ENCODE measurements around the gene MYZAP. TPM values are rescaled to one million over a fixed set of nuclear protein-coding genes. Genes with fewer than 3 reads are reported as not detected.

The MYZAP gene
- total and polyA plus RNA-seq, 2 of the 13 experiments (the other 11 are each of a cell fraction or from before 2014, with no cell fraction given) = not detected

DNA sequence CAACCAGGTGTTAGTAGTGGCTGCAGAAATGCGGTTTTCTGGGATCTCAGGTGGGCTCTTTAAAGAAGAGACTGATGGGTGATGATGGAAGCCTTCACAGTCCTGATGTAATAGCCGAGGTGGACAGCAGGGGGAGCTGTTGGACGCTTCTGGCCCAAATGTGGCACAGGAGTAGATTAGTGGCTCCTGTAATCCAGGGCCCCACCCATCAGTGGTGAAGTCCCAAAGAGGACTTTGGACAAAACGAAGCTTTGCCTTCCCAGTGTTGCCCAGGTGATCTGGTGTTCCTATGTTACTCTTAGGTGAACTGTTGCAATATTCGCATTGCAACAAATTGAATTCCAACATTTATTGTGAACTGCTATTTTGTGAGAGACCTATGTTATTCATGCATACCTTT is 31.8 kb upstream of the MYZAP start:
- DNase-seq (ENCODE audit: low spot score) (peak; percentile 88), FAIRE-seq (peak; percentile 88), ATAC-seq (peak; percentile 89)
- ChIA-PET POLR2A (interaction anchor here (1.1 kb wide), 1 partner anchor 146 kb away, joined by 3 read pairs; the partner anchor contains the start of gene POLR2M), CTCF (ENCODE audit: low intra/inter-chr PET ratio, low total read pairs) (interaction anchor here (0.7 to 1.6 kb wide), 5 partner anchors 52 to 301 kb away, joined by 3 to 11 read pairs (median 4); no protein-coding TSS in a partner anchor)
- Histone ChIP-seq H3K27ac (ENCODE audit: extremely low read length, insufficient read depth, low read length) (peak overlapping the region; percentile 53), H3K79me2 (ENCODE audit: insufficient read depth, low read length) (no peaks in the 10 kb centered on the region), H2AFZ (ENCODE audit: low read length) (no peak overlapping the region), H3K4me2 (ENCODE audit: low read depth, low read length) (no peak overlapping the region), H4K20me1 (ENCODE audit: insufficient read depth, low read length) (no peaks in the 10 kb centered on the region), H3K9ac (ENCODE audit: insufficient read depth, low read depth, low read length) (no peak overlapping the region), H3K36me3 (replicated peaks in 1 of 2; ENCODE audit: control insufficient read depth in 1 of 2, insufficient read depth in 2 of 2, low read length in 2 of 2) (no peaks in the 10 kb centered on the region), H3K4me3 (replicated peaks in 1 of 3; ENCODE audit: insufficient read depth in 1 of 3, low read depth in 2 of 3, low read length in 3 of 3) (no peak overlapping the region), H3K4me1 (ENCODE audit: insufficient read depth, low read length) (peaks cover 11% of the 10 kb centered on the region), H3K9me3 (ENCODE audit: low read length) (no peaks in the 10 kb centered on the region), H3K27me3 (ENCODE audit: control insufficient read depth in 1 of 2, insufficient read depth in 2 of 2, low read length in 2 of 2) (0 out of 5 replicates have a peak, but pooled peaks cover 0 to 4% of the 10 kb centered on the region in 2 experiments)
- 0% methylated on average over 2 of the region's 5 CpGs for WGBS (ENCODE audit: low lambda C conversion rate)
- intact Hi-C loops (cut with micrococcal nuclease; ENCODE audit: unreplicated experiment) (loop anchor here (2.0 to 5.0 kb wide), 4 partner anchors 53 to 302 kb away; no protein-coding TSS in a partner anchor), in situ Hi-C loops (cut with HindIII; ENCODE audit: extremely low pct_ligation_motif_present, low pct_unique_long_range_greater_than_20kb) (loop anchor here (5.0 kb wide), 1 partner anchor 52 kb away; no protein-coding TSS in a partner anchor)
- BruUV-seq (replicated peaks) = no TSS peak
- TF ChIP-seq HHEX (CRISPR knock-in tag; IDR thresholded peaks at IDR 0.05) (no peak), SAP130 (CRISPR knock-in tag; IDR thresholded peaks at IDR 0.05; ENCODE audit: low read depth) (0 out of 2 replicates have a peak, but pooled peaks have one; percentile 11), RXRB (CRISPR knock-in tag; IDR thresholded peaks at IDR 0.05; ENCODE audit: borderline replicate concordance) (no peak), ZNF282 (IDR thresholded peaks at IDR 0.05; ENCODE audit: partially characterized antibody) (no peak), KLF16 (CRISPR knock-in tag; IDR thresholded peaks at IDR 0.05) (no peak), TEAD2 (CRISPR knock-in tag; IDR thresholded peaks at IDR 0.05) (no peak), ZNF788 (CRISPR knock-in tag; IDR thresholded peaks at IDR 0.05; ENCODE audit: borderline replicate concordance) (0 out of 2 replicates have a peak, but pooled peaks have one; percentile 22), NFATC3 (CRISPR knock-in tag; IDR thresholded peaks at IDR 0.05) (no peak), SALL1 (CRISPR knock-in tag; IDR thresholded peaks at IDR 0.05) (peak; percentile 47), GZF1 (CRISPR knock-in tag; IDR thresholded peaks at IDR 0.05) (no peak), ZNF605 (CRISPR knock-in tag; IDR thresholded peaks at IDR 0.05) (no peak)
- TF ChIP-seq, protein P1, sequence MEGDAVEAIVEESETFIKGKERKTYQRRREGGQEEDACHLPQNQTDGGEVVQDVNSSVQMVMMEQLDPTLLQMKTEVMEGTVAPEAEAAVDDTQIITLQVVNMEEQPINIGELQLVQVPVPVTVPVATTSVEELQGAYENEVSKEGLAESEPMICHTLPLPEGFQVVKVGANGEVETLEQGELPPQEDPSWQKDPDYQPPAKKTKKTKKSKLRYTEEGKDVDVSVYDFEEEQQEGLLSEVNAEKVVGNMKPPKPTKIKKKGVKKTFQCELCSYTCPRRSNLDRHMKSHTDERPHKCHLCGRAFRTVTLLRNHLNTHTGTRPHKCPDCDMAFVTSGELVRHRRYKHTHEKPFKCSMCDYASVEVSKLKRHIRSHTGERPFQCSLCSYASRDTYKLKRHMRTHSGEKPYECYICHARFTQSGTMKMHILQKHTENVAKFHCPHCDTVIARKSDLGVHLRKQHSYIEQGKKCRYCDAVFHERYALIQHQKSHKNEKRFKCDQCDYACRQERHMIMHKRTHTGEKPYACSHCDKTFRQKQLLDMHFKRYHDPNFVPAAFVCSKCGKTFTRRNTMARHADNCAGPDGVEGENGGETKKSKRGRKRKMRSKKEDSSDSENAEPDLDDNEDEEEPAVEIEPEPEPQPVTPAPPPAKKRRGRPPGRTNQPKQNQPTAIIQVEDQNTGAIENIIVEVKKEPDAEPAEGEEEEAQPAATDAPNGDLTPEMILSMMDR (CRISPR knock-in tag; IDR thresholded peaks at IDR 0.05) = peak; percentile 86
- TF ChIP-seq, protein P2, sequence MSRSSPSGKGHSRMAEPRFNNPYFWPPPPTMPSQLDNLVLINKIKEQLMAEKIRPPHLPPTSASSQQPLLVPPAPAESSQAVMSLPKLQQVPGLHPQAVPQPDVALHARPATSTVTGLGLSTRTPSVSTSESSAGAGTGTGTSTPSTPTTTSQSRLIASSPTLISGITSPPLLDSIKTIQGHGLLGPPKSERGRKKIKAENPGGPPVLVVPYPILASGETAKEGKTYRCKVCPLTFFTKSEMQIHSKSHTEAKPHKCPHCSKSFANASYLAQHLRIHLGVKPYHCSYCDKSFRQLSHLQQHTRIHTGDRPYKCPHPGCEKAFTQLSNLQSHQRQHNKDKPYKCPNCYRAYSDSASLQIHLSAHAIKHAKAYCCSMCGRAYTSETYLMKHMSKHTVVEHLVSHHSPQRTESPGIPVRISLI (CRISPR knock-in tag; IDR thresholded peaks at IDR 0.05; ENCODE audit: borderline replicate concordance) = no peak
- TF ChIP-seq, protein P3, sequence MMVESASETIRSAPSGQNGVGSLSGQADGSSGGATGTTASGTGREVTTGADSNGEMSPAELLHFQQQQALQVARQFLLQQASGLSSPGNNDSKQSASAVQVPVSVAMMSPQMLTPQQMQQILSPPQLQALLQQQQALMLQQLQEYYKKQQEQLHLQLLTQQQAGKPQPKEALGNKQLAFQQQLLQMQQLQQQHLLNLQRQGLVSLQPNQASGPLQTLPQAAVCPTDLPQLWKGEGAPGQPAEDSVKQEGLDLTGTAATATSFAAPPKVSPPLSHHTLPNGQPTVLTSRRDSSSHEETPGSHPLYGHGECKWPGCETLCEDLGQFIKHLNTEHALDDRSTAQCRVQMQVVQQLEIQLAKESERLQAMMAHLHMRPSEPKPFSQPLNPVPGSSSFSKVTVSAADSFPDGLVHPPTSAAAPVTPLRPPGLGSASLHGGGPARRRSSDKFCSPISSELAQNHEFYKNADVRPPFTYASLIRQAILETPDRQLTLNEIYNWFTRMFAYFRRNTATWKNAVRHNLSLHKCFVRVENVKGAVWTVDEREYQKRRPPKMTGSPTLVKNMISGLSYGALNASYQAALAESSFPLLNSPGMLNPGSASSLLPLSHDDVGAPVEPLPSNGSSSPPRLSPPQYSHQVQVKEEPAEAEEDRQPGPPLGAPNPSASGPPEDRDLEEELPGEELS (CRISPR knock-in tag; IDR thresholded peaks at IDR 0.05) = no peak
- TF ChIP-seq, protein P4, sequence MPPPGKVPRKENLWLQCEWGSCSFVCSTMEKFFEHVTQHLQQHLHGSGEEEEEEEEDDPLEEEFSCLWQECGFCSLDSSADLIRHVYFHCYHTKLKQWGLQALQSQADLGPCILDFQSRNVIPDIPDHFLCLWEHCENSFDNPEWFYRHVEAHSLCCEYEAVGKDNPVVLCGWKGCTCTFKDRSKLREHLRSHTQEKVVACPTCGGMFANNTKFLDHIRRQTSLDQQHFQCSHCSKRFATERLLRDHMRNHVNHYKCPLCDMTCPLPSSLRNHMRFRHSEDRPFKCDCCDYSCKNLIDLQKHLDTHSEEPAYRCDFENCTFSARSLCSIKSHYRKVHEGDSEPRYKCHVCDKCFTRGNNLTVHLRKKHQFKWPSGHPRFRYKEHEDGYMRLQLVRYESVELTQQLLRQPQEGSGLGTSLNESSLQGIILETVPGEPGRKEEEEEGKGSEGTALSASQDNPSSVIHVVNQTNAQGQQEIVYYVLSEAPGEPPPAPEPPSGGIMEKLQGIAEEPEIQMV (CRISPR knock-in tag; IDR thresholded peaks at IDR 0.05; ENCODE audit: low read depth) = no peak
- TF ChIP-seq, protein P5, sequence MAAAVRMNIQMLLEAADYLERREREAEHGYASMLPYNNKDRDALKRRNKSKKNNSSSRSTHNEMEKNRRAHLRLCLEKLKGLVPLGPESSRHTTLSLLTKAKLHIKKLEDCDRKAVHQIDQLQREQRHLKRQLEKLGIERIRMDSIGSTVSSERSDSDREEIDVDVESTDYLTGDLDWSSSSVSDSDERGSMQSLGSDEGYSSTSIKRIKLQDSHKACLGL (CRISPR knock-in tag; IDR thresholded peaks at IDR 0.05) = no peak
